ENCODE results near the gene ROS1. TPM values are rescaled to one million over a fixed set of nuclear protein-coding genes. Genes with fewer than 3 reads are reported as not detected.

The ROS1 gene
- total and polyA plus RNA-seq, 2 donors (not counting 1 experiment from before 2014, with no cell fraction given): not detected

DNA sequence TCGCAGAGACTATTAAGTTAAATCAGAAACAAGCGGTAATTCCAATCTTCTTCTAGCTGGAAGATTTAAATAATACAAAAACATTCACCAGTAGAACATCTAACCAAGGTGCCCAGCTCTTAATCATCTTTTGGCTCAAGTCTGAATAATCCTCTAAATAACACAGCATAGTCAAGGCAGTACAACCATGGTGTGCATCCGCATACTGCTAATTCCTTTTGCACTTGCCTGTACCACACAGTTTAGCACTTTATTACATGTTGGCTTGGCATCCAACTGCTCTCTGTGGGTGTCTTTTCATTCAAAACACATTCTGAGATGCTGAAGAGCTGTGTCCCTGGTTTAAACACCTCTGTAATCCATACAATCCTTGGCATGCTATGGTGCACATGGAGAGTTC lies 118.1 kb downstream of the ROS1 start:
- Mint-ChIP-seq H3K4me1 (no peaks in the 10 kb centered on the region), H3K4me3 (no peak overlapping the region), H3K27me3 (peaks cover 4% of the 10 kb centered on the region), H3K27ac (no peak overlapping the region), H3K9me3 (ENCODE audit: insufficient read depth) (no peaks in the 10 kb centered on the region)
- no peak for DNase-seq
- Histone ChIP-seq H3K4me1 (ENCODE audit: control insufficient read depth in 2 of 2, insufficient read depth in 2 of 2, low read length in 2 of 2) (no peaks in the 10 kb centered on the region), H3K4me2 (replicated peaks; ENCODE audit: low read depth, low read length, poor library complexity, severe bottlenecking) (no peak overlapping the region), H3K9me3 (ENCODE audit: control extremely low read depth in 1 of 3, control insufficient read depth in 2 of 3, insufficient read depth in 1 of 3, low read length in 2 of 3) (no peaks in the 10 kb centered on the region), H3K27ac (ENCODE audit: low read length in 2 of 2) (no peak overlapping the region), H3K36me3 (replicated peaks in 1 of 2; ENCODE audit: control extremely low read depth in 1 of 2, control insufficient read depth in 1 of 2, extremely low read depth in 1 of 2, insufficient read depth in 2 of 2, low read length in 1 of 2) (no peaks in the 10 kb centered on the region), H3K27me3 (replicated peaks in 1 of 4; ENCODE audit: control extremely low read depth in 1 of 4, control insufficient read depth in 3 of 4, insufficient read depth in 4 of 4, low read length in 3 of 4) (no peaks in the 10 kb centered on the region), H3K4me3 (ENCODE audit: control extremely low read depth in 1 of 5, extremely low read depth in 1 of 5, insufficient read depth in 1 of 5, low read depth in 2 of 5, low read length in 4 of 5) (no peak overlapping the region), H3K79me2 (ENCODE audit: control insufficient read depth, insufficient read depth, low read length) (no peaks in the 10 kb centered on the region), H4K20me1 (ENCODE audit: control insufficient read depth, insufficient read depth, low read length, poor library complexity, severe bottlenecking) (no peaks in the 10 kb centered on the region), H2AFZ (ENCODE audit: insufficient read depth, low read depth, low read length, poor library complexity, severe bottlenecking) (no peak overlapping the region), H3K9ac (ENCODE audit: low read length) (no peak overlapping the region)
- TF ChIP-seq, protein P1, sequence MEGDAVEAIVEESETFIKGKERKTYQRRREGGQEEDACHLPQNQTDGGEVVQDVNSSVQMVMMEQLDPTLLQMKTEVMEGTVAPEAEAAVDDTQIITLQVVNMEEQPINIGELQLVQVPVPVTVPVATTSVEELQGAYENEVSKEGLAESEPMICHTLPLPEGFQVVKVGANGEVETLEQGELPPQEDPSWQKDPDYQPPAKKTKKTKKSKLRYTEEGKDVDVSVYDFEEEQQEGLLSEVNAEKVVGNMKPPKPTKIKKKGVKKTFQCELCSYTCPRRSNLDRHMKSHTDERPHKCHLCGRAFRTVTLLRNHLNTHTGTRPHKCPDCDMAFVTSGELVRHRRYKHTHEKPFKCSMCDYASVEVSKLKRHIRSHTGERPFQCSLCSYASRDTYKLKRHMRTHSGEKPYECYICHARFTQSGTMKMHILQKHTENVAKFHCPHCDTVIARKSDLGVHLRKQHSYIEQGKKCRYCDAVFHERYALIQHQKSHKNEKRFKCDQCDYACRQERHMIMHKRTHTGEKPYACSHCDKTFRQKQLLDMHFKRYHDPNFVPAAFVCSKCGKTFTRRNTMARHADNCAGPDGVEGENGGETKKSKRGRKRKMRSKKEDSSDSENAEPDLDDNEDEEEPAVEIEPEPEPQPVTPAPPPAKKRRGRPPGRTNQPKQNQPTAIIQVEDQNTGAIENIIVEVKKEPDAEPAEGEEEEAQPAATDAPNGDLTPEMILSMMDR (IDR thresholded peaks at IDR 0.05): no peak
- TF ChIP-seq EZH2 (IDR thresholded peaks at IDR 0.05; ENCODE audit: borderline replicate concordance, insufficient read depth, low read depth, low read length, poor library complexity, severe bottlenecking): no peak
- CTCF ChIA-PET: no interaction called here
- no peak for ATAC-seq (ENCODE audit: low read depth)
- 100% methylated on average over 3 of the region's 3 CpGs for WGBS (ENCODE audit: insufficient coverage)
- POLR2A ChIA-PET: no interaction called here
- intact Hi-C loops (cut with micrococcal nuclease): no loop called here

DNA sequence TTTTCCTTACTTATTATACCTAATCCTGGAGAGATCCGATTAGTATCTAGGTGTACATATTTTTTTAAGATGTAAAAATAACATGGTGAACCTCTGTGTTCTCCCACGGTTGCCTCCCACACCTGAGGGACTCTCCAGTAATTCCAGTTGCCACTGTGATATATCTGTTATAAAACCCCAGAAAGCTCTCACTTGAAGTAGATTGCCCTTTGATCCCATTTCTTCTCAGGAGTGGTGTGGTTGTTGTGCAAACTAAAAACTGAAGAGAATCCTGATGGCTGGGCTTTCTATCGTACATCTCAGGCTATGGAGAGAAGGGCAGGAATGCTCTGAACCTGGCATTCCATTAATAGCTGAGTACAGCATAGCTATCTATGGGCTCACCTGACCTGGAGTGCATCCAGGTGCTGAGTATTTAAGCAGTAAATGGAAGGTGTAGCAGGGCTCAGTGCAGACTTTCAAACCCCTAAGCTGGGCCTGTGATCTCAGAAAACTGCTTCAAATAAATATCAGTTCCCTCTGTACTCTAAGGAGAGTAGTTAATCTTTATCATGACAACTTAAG lies 119.4 kb downstream of the ROS1 start:
- POLR2A ChIA-PET: no interaction called here
- H4K20me1 ChIP-seq (ENCODE audit: control insufficient read depth, insufficient read depth, low read length, poor library complexity, severe bottlenecking): no peaks in the 10 kb centered on the region
- no peak overlapping the region for H3K9ac ChIP-seq (ENCODE audit: low read length)
- ATAC-seq (ENCODE audit: low read depth): no peak
- no peaks in the 10 kb centered on the region for H3K27me3 Mint-ChIP-seq
- CTCF ChIA-PET: no interaction called here
- TF ChIP-seq, protein P1 (IDR thresholded peaks at IDR 0.05): no peak
- no peak for TF ChIP-seq EZH2 (IDR thresholded peaks at IDR 0.05; ENCODE audit: borderline replicate concordance, insufficient read depth, low read depth, low read length, poor library complexity, severe bottlenecking)
- H3K9me3 Mint-ChIP-seq (ENCODE audit: insufficient read depth): no peaks in the 10 kb centered on the region
- H3K9me3 ChIP-seq (ENCODE audit: control extremely low read depth in 1 of 3, control insufficient read depth in 2 of 3, insufficient read depth in 1 of 3, low read length in 2 of 3): no peaks in the 10 kb centered on the region
- no peaks in the 10 kb centered on the region for H3K27me3 ChIP-seq (replicated peaks in 1 of 4; ENCODE audit: control extremely low read depth in 1 of 4, control insufficient read depth in 3 of 4, insufficient read depth in 4 of 4, low read length in 3 of 4)
- H3K27ac ChIP-seq (ENCODE audit: low read length in 2 of 2): no peak overlapping the region
- H3K4me1 Mint-ChIP-seq: no peaks in the 10 kb centered on the region
- H3K79me2 ChIP-seq (ENCODE audit: control insufficient read depth, insufficient read depth, low read length): no peaks in the 10 kb centered on the region
- H3K4me1 ChIP-seq (ENCODE audit: control insufficient read depth in 2 of 2, insufficient read depth in 2 of 2, low read length in 2 of 2): no peaks in the 10 kb centered on the region
- no peak for DNase-seq
- H3K27ac Mint-ChIP-seq: no peak overlapping the region
- no peak overlapping the region for H3K4me3 Mint-ChIP-seq
- H3K4me3 ChIP-seq (ENCODE audit: control extremely low read depth in 1 of 5, extremely low read depth in 1 of 5, insufficient read depth in 1 of 5, low read depth in 2 of 5, low read length in 4 of 5): no peak overlapping the region
- intact Hi-C loops (cut with micrococcal nuclease): no loop called here
- H2AFZ ChIP-seq (ENCODE audit: insufficient read depth, low read depth, low read length, poor library complexity, severe bottlenecking): no peak overlapping the region
- H3K36me3 ChIP-seq (replicated peaks in 1 of 2; ENCODE audit: control extremely low read depth in 1 of 2, control insufficient read depth in 1 of 2, extremely low read depth in 1 of 2, insufficient read depth in 2 of 2, low read length in 1 of 2): no peaks in the 10 kb centered on the region
- 100% methylated on average over 1 of the region's 3 CpGs for WGBS (ENCODE audit: insufficient coverage)
- H3K4me2 ChIP-seq (replicated peaks; ENCODE audit: low read depth, low read length, poor library complexity, severe bottlenecking): no peak overlapping the region

Data from B cell (primary cell).